DMS114 treated with DMSO at 0.1 percent for 48 hours (cell line): ENCODE data around the gene TIMELESS.
"Not testable (repeated sequence)": the region's sequence is repeated elsewhere in the genome, so short reads cannot be mapped to it uniquely, and the experiment has no call there.

Experiments
- DNase-seq: peaks from one replicate; lab custom pipeline; 2025; ENCODE audit not compliant: unreplicated experiment; lab: John Stamatoyannopoulos, UW

Gene TIMELESS

DNA sequence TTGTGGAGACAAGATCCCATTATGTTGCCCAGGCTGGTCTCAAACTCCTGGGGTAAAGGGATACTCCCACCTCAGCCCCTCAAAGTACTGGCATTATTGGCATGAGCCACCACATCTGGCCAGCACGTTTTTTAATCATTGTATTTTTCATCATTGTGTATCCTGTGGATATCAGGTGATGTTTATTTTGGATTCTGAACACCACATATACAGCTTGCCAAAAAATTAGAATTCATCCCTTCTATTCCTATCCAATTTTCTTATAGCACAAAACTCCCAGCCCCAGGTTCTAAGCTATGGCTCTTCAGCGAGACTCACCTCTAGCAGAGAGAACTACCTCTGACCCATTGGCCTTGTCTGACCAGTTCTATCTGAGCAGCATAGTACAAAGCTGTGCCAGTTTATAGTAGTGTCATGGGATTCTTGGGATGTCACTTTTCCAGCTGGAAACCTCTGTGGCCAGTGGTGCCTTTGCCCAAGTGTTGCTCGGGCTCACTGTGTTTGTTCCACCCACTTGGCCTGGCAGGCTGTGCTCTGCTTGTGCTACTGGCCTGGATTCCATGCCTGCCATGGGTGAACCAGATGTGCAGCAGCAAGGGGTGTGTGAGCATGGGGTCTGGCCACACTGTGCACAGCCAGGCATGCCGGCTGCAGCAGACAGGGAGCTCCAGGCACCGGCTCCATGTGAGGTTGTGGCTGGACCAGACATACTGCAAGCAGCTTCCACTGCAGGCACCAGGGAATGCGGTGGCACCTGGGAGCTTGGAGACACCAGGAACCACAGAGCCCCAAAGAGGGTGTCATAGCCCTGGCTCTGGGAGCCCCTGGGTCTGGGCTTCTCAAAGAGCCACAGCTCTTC, 37.2 kb downstream of the TIMELESS start:
- DNase-seq: no peak

DNA sequence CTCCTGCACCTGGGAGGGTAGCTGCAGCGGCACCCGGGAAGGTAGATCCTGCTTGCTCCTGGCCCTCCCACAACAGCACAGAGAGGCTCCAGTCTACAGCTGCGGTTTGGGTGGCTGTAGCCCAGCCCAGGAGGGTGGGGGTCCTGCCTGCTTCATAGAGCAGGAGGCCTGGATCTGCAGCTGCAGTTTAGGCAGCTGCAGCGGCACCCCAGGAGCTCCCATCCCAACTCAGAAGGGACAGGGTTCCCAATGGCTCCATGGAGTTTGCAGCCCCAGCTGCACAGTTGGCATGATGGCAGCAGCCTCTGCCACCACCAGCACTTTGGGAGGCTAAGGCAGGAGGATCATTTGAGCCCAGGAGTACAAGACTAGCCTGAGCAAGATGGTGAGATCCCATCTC, 38.5 kb downstream of the TIMELESS start:
- no peak for DNase-seq

DNA sequence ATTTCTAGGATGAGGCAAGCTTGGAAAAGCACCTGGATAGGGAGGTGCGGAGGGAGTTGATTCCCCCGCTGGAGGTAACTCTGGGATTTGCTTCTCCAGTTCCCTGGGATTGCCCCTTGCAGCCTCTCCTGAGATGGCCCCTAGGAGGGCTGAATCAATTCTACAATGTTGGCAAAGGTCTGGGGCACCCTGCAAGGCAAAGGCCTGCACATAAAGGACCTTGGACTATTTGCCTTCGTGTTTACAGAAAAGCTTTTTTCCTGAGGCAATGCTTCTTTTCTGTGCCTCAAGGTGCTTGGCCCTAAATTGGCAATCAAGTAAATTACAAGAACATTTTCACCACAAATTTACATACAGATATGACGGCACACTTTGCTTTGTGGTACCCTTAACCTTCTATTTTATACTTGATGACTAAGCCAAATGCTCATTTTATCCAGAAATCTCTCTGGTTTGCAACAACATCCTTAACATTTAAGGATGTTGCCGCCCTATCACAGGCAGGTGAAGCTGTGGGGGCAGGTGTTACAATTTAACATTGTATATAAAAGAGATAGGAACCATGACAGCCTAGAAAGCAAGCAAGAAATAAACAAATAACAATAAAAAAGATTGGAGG, 40.3 kb downstream of the TIMELESS start:
- no peak for DNase-seq

DNA sequence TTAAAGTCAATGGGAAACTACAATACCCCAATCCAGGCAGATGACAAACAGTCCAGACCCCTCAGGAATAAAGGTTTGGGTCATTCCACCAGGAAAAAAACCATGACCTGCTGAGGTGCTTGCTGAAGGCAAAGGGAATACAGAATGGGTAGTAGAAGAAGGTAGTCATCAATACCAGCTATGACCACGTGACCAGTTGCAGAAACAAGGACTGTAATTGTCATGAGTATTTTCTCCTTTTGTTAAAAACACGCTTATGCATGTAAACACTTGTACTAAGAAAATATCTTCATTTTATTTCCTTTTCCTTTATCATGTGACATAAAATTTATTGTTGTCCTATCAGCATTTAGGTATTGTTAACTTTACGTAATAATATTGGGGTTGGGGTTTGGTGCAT, 45.0 kb downstream of the TIMELESS start:
- not testable (repeated sequence) for DNase-seq

DNA sequence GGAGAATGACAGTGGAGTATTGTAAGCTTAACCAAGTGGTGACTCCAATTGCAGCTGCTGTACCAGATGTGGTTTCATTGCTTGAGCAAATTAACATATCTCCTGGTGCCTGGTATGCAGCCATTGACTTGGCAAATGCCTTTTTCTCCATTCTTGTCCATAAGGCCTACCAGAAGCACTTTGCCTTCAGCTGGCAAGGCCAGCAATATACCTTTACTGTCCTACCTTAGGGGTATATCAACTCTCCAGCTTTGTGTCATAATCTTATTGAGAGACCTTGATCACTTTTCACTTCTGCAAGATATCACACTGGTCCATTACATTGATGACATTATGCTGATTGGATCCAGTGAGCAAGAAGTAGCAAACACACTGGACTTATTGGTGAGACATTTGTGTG, 47.6 kb downstream of the TIMELESS start:
- not testable (repeated sequence) for DNase-seq

DNA sequence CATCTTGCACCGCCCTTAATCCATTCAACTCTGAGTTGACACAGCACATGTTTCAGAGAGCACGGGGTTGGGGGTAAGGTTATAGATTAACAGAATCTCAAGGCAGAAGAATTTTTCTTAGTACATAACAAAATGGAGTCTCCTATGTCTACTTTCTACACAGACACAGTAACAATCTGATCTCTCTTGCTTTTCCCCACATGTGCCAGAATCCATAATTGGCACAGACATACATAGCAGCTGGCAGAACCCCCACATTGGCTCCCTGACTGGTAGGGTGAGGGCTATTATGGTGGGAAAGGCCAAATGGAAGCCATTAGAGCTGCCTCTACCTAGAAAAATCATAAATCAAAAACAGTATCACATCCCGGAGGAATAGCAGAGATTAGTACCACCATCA, 48.1 kb downstream of the TIMELESS start:
- not testable (repeated sequence) for DNase-seq

DNA sequence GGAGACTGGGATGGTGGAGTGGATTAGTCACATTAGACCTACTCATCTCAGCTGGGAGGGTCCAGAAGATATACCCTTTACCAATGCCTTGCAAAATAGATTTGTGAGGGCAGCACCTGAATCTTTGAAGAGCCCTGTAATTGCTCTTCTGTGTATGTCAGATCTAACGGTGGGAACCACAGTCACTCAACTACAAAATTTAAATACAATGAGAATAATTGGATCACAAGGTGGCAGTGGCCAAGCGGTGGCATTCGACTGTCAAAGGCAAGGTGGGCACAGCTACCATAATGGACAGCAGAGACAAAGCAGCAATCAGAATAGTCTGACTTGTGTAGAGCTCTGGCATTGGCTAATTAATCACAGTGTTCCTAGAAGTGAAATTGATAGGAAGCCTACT, 49.8 kb downstream of the TIMELESS start:
- DNase-seq: not testable (repeated sequence)

DNA sequence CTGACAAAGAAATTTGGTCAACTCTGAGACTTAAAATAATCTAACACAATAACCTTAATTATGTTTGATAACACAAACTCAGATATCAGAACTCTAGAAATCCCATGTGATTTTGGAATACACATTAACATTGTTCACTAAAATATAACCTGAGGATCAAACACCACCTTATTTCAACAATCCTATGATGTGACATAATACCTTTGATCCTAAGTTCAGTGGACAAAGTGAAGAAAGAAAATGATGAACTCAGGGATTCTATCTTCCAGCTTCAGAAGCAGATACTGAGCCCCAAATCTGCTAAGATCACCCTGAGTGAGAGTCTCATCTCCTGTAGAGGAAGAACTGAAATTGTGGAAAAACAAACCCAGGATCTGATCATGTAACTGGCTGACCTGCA, 50.9 kb downstream of the TIMELESS start:
- DNase-seq: no peak

DNA sequence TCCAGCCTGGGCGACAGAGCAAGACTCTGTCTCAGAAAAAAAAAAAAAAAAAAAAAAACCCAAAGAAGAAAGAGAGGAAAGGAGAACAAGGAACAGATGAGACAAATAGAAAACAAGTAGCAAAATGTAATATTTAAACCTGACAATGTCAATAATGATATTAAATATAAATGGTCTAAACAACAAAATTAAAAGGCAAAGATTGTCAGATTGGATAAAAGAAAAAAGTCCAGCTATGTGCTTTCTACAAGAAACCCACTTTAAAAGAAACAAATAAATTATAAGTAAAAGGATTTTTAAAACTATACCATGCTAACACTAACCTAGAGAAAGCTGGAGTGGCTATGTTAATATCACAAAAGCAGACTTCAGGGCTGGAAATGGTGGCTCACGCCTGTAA, 56.9 kb downstream of the TIMELESS start:
- no peak for DNase-seq

DNA sequence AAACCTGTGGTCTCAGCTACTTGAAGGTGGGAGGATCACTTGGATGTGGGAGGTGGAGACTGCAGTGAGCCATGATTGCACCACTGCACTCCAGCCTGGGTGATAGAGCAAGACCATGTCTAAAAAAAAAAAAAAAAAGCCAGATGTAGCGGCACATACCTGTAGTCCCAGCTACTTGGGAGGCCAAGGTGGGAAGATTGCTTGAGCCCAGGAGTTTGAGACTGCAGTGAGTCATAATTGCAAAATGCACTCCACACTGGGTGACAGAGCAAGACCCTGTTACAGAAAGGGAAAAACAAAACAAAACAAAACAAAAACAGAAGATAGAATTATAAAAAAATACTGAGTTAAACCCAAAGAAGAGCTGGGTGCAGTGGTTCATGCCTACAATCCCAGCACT, 57.5 kb downstream of the TIMELESS start:
- DNase-seq: no peak

DNA sequence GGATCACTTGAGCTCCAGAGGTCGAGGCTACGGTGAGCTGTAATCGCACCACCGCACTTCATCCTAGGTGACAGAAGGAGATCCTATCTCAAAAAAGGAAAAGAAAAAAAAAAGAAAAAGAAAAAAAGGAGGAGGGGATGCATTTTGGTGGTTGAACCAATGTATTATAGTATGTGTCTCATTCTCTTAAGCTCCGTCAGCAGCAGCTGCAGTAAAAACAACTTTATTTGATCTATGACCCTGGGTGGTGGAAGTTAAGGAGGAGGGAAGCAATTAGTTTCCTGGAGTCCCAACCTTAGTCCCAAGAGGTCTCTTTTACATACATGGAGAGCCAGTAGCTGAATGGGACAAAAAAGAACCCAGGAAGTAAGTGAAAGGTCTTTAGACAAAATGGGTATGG, 59.8 kb downstream of the TIMELESS start:
- DNase-seq: no peak

DNA sequence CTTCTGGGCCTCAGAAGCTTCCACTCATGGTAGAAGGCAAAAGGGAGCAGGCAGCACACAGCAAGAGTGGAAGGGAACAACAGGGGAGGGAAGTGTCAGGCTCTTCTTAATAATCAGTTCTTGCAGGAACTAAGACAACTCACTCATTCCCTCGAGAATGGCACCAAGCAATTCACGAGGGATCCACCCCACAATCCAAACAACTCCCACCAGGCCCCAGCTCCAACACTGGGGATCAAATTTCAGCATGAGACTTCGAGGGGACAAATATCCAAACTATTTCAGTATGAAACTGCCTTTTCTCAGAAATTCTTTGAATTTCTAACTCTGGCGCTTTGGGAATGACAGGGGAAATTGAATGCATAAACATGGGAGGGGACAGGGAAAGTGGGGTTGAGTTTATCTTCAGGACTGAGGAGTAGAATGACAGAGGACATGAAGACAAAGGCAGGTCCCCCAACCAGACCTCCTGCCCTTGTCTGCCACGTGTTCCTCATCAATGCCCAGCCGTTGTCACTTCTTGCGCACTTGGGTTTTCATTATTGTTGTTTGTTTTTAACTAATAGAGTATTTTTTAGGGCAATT, 62.0 kb downstream of the TIMELESS start:
- DNase-seq: no peak

DNA sequence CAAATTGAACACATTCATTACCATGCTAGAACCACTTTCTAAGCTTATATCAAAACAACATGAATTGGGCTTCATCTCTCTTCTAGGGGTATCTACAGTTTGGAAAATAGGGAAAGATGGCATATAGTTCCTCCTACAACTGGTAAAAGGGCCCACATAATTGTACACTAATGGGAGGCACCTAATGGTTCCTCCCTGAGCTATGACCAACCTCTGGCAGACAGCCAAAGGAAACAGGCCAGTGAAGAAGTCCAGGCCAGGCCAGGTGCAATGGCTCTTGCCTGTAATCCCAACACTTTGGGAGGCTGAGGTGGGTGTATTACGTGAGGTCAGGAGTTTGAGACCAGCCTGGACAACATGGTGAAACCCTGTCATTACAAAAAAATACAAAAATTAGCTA, 63.4 kb downstream of the TIMELESS start:
- no peak for DNase-seq

DNA sequence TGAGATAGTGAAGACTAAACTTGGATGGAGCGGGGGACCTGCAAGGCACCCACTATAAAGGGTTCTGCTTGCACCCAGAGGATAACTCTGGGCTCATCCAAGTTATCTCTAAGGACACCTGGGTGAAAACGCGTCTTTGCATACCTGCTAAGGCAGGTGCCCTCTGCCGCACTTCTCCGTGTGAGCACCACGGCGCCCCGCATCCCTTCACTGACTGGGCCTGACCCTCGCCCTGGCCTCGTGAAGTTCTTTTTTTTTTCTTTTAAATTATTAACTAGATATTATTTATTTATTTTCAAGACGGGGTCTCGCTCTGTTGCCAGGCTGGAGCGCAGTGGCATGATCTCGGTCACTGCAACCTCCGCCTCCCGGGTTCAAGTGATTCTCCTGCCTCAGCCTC, 66.6 kb downstream of the TIMELESS start:
- no peak for DNase-seq

DNA sequence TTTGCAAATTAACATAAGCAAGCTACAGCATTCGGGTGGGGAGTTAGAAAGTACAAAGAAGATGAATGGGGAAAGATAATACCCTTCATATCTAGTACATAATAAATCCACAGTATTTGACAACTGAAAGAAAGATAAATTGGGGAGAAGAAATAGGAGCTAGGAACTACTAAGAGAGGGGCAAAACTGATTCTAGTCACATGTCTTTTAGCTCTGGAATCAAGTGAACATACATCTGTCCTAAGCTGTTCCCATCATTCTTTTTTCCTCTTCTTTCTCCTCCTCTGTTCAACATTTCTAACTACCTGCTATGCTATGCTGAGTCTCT, 71.3 kb downstream of the TIMELESS start:
- no peak for DNase-seq

DNA sequence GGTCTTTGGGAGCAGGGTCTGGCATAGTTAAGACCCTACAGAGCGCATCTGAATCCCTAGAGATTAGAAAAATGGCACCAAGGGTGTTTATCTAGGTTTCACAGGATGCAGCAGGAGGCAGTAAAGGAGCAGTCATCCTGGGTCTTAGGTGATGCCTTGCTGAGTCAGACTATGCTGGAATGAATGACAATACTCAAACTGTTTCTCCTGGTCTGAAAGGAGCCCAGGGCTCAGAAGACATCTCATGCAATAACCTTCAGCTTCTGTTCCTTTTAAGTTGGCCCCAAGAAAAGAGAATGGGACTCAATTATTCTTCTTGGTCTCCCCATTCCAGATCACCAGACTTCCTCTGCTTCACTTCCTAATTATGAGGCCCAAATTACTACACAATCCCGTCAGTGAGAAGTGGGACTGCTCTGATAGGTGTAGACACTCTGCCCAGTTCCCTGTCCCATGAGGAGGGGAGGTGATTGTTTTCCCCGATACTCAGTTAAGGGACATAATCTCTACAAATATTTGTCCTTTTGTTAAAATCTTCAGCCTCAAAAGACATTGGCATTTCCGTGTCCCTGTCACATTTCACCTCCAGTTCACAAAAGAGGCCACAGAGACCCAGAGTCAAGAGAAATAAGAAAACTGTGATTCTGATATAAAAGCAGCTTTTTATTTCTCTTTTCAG, 71.8 kb downstream of the TIMELESS start:
- no peak for DNase-seq

DNA sequence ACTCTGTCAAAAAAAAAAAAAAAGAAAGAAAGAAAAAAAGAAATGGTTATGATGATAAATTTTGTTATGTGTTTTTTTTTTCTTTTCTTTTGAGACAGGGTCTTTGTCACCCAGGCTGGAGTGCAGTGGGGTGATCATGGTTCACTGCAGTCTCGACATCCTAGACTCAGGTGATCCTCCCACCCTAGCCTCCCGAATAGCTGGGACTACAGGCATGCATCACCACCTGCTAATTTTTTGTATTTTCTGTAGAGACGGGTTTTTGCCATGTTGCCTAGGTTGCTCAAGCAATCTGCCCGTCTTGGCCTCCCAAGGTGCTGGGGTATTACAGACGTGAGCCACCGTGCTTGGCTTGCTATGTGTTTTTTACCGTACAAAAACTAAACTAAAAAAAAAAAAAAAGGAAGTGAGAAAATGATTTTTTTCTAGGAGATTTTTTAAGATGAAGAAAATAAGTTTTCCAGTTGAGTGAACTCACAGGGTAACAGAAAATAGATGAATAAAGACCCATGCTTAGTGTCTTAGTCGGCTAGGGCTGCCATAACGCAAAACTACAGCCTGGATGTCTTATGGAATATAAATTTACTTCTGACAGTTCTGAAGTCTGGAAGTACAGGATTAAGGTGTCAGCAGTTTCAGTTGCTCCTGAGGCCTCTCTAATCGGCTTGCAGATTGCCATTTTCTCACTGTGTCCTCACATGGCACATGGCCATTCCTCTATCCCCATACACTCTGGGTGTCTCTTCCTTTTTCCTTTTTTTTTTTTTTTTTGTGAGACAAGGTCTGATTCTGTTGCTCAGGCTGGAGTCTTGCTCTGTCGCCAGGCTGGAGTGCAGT, 73.4 kb downstream of the TIMELESS start:
- no peak for DNase-seq

DNA sequence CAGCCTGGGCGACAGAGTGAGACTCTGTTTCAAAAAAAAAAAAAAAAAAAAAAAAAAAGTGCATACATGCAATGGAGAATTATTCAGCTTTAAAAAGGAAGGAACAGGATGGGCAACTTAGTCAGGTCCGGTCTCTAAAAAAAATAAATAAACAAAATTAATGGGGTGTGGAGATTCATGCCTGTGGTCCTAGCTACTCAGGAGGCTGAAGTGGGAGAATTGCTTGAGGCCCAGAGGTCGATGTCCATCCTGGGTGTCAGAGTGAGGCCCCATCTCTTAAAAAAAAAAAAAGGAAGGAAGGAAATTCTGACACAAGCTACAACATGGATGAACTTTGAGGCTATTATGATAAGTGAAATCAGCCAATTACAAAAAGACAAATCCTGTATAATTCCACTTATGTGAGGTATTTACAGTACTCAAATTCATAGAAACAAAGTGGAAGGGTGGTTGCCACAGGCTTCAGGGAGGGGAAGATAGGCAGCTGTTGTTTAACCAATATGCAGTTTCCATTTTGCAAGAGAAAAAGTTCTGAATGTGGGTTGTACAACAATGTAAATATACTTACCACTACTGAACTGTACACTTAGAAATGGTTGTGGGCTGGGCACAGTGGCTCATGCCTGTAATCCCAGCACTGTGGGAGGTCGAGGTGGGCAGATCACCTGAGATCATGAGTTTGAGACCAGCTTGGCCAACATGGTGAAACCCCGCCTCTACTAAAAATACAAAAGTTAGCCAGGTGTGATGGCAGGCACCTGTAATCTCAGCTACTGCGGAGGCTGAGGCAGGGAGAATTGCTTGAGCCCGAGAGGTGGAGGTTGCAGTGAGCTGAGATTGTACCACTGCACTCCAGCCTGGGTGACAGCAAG, 74.3 kb downstream of the TIMELESS start:
- no peak for DNase-seq

DNA sequence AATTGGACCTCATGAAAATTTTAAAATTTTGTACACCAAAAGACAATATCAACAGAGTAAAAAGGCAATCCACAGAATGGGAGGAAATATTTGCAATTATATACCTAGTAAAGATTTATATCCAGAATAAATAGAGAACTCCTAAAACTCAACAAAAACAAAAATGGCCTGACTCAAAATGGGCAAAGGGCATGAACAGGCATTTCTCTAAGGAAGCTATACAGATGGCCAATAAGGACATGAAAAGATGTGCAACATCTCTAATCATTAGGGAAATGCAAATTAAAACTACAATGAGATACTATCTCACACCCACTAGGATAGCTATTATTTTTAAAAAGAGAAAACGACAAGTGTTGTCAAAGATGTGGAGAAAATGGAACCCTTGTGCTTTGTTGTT, 75.7 kb downstream of the TIMELESS start:
- DNase-seq: no peak

DNA sequence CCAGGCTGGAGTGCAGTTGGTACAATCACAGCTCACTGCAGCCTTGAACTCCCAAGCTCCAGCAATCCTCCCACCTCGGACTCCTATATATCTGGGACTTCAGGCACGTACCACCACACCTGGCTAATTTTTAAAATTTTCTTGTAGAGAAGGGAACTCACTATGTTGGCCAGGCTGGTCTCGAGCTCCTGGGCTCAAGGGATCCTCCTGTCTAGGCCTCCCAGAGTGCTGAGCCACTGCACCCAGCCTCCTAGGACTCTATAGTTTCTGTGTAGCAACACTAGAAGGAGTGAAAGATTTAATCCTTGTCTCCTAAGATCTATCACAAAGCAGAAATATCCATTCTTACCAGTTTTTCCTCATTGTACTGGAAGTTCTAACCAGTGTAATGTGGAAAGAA, 82.3 kb downstream of the TIMELESS start:
- no peak for DNase-seq
